A673 (cell line): ENCODE results near the gene MFSD1.

Source experiments
- CTCF ChIP-seq: fragments of 300-800, 200-600 bp; sonication (generic); conservative IDR thresholded peaks from 2 replicates; pipeline ENCODE4 v1.5.1; 2017; ENCODE audit warnings: low read depth, mild to moderate bottlenecking, antibody characterized with exemption, low read length, moderate library complexity, mixed read lengths
- EZH2 ChIP-seq: fragments of 200-600 bp; sonication (generic); IDR thresholded peaks from 2 replicates; pipeline ENCODE4 v1.6.1; 2017; ENCODE audit warnings: borderline replicate concordance, low read depth, mild to moderate bottlenecking, mixed read lengths, antibody characterized with exemption, low read length; ENCODE audit not compliant: poor library complexity, severe bottlenecking

- TF ChIP-seq CTCF (no peak), EZH2 (no peak)
These were observed 62.6 kb downstream of the MFSD1 start for GRCh38 chr3:158864492-158864891.
